Umbilical cord (tissue), 2 donors: ENCODE results near the gene CREM. TPM values are rescaled to one million over a fixed set of nuclear protein-coding genes. Genes with fewer than 3 reads are reported as not detected.
"Not testable (repeated sequence)": the region's sequence is repeated elsewhere in the genome, so short reads cannot be mapped to it uniquely, and the experiment has no call there.

Experiments
- DNase-seq: peaks from one replicate; pipeline ENCODE4 v3.0.0-alpha.2; 2015; ENCODE audit warnings: low spot score
- total RNA-seq: library from RNA; depleted of rRNA; stranded (reverse); fragments of >200 nt; gene quantifications from one replicate; pipeline ENCODE4 v1.2.3, GENCODE V29; 2014; ENCODE audit warnings: low replicate concordance; ENCODE audit not compliant: insufficient read depth

The CREM gene
- total RNA-seq, 1 donor from 2014 or later: 47.9 TPM

- no peak for DNase-seq
Measured at GRCh38 chr10:35194471-35194870, 67.8 kb downstream of the CREM start.

GRCh38 chr10:35194906-35195305 is 68.3 kb downstream of the CREM start:
- DNase-seq: peak; percentile 31

GRCh38 chr10:35195361-35196306 is 69.0 kb downstream of the CREM start:
- peak; percentile 97 for DNase-seq

GRCh38 chr10:35200487-35200886 is 73.8 kb downstream of the CREM start:
- no peak for DNase-seq

GRCh38 chr10:35201234-35201633 is 74.6 kb downstream of the CREM start:
- DNase-seq: no peak

- no peak for DNase-seq
Measured at GRCh38 chr10:35202050-35202449, 75.4 kb downstream of the CREM start.

- no peak for DNase-seq
Measured at GRCh38 chr10:35203745-35204144, 77.1 kb downstream of the CREM start.

GRCh38 chr10:35204650-35205319 is 78.1 kb downstream of the CREM start:
- no peak for DNase-seq

- DNase-seq: no peak
Measured at GRCh38 chr10:35206274-35206673, 79.6 kb downstream of the CREM start.

GRCh38 chr10:35208536-35208935 is 81.9 kb downstream of the CREM start:
- no peak for DNase-seq

- DNase-seq: no peak
Measured at GRCh38 chr10:35208949-35209613, 82.4 kb downstream of the CREM start.

- DNase-seq: no peak
Measured at GRCh38 chr10:35210961-35211360, 84.3 kb downstream of the CREM start.

GRCh38 chr10:35211390-35211789 is 84.7 kb downstream of the CREM start:
- DNase-seq: peak; percentile 54

- peak; percentile 32 for DNase-seq
Measured at GRCh38 chr10:35212856-35213255, 86.2 kb downstream of the CREM start.

GRCh38 chr10:35213699-35214098 is 87.1 kb downstream of the CREM start:
- DNase-seq: no peak

- DNase-seq: no peak
Measured at GRCh38 chr10:35214607-35215020, 88.0 kb downstream of the CREM start.

GRCh38 chr10:35215107-35215506 is 88.5 kb downstream of the CREM start:
- DNase-seq: no peak

GRCh38 chr10:35216303-35216905 is 89.8 kb downstream of the CREM start:
- DNase-seq: no peak

GRCh38 chr10:35216956-35217355 is 90.3 kb downstream of the CREM start:
- DNase-seq: not testable (repeated sequence)

GRCh38 chr10:35217455-35217854 is 90.8 kb downstream of the CREM start:
- DNase-seq: no peak

GRCh38 chr10:35218339-35218955 is 91.8 kb downstream of the CREM start:
- peak; percentile 92 for DNase-seq
